Skeletal muscle tissue (tissue), 4 donors: ENCODE measurements around the gene DPP10. TPM values are rescaled to one million over a fixed set of nuclear protein-coding genes. Genes with fewer than 3 reads are reported as not detected.

ENCODE experiments used
- H3K27ac ChIP-seq: one replicate; pipeline ENCODE4 v1.7.0; 2013; ENCODE audit warnings: mild to moderate bottlenecking, low read depth, low read length, inconsistent platforms
- H3K27me3 ChIP-seq, 3 donors: one replicate each; pipeline ENCODE4 v1.7.0; 2013; ENCODE audit warnings: low read length in 3 of 3; ENCODE audit not compliant: control insufficient read depth in 3 of 3, insufficient read depth in 3 of 3
- H3K36me3 ChIP-seq, 3 donors: one replicate each; pipeline ENCODE4 v1.7.0; 2013; ENCODE audit warnings: low read length in 3 of 3; ENCODE audit not compliant: control insufficient read depth in 3 of 3, insufficient read depth in 3 of 3
- H3K4me1 ChIP-seq, 3 donors: one replicate each; pipeline ENCODE4 v1.7.0; 2013; ENCODE audit warnings: low read length in 3 of 3, mild to moderate bottlenecking in 3 of 3; ENCODE audit not compliant: control insufficient read depth in 3 of 3, insufficient read depth in 3 of 3
- H3K4me3 ChIP-seq, 3 donors: one replicate each; pipeline ENCODE4 v1.7.0; 2013; ENCODE audit warnings: low read length in 3 of 3
- H3K9ac ChIP-seq, 3 donors: one replicate each; pipeline ENCODE4 v1.7.0; 2013; ENCODE audit warnings: low read length in 3 of 3, mild to moderate bottlenecking in 3 of 3, moderate library complexity in 2 of 3, low read depth in 1 of 3
- H3K9me3 ChIP-seq, 3 donors: one replicate each; pipeline ENCODE4 v1.7.0; 2013; ENCODE audit warnings: low read length in 3 of 3; ENCODE audit not compliant: control insufficient read depth in 3 of 3
- total RNA-seq: library from RNA; depleted of rRNA; stranded (reverse); fragments of >200 nt; gene quantifications from one replicate; pipeline ENCODE4 v1.2.3, GENCODE V29; 2014
- donor health status: Osteomylitis.

The DPP10 gene
- total RNA-seq, 1 donor from 2014 or later, result 1.0 TPM

GRCh38 chr2:114810092-114810491, 367.7 kb downstream of the DPP10 start:
- H3K4me1 ChIP-seq, result no peaks in the 10 kb centered on the region
- no peaks in the 10 kb centered on the region for H3K27me3 ChIP-seq
- no peaks in the 10 kb centered on the region for H3K9me3 ChIP-seq
- H3K9ac ChIP-seq, result no peak overlapping the region
- H3K36me3 ChIP-seq, result no peaks in the 10 kb centered on the region
- no peak overlapping the region for H3K4me3 ChIP-seq
- H3K27ac ChIP-seq, result no peak overlapping the region

- Histone ChIP-seq H3K4me1 (no peaks in the 10 kb centered on the region), H3K36me3 (no peaks in the 10 kb centered on the region), H3K4me3 (no peak overlapping the region), H3K9me3 (no peaks in the 10 kb centered on the region), H3K27me3 (no peaks in the 10 kb centered on the region), H3K27ac (no peak overlapping the region), H3K9ac (no peak overlapping the region)
Observed at GRCh38 chr2:114812261-114812660, 369.8 kb downstream of the DPP10 start.

GRCh38 chr2:114814355-114814754, 371.9 kb downstream of the DPP10 start:
- Histone ChIP-seq H3K27me3 (no peaks in the 10 kb centered on the region), H3K36me3 (no peaks in the 10 kb centered on the region), H3K4me1 (no peaks in the 10 kb centered on the region), H3K4me3 (no peak overlapping the region), H3K9me3 (no peaks in the 10 kb centered on the region), H3K27ac (no peak overlapping the region), H3K9ac (no peak overlapping the region)

DNA sequence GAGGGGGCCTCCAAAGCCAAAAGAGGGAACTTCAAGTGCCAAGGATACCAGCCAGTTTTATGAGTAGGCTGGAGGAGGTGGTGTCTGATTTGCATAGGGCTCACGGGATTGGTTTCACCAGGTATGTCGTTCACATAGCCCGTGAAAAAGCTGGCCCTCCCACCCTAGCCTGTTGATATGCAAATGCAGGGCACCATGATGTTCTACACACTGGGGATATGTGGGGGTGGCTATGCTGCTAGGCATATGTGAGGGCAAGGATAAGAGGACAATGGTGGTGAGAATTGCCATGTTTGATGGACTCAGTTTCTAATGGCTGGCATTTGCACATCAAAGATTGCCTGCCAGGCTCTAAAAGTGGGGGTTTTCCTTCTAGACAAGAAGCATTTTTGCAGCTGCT, 378.6 kb downstream of the DPP10 start:
- no peaks in the 10 kb centered on the region for H3K9me3 ChIP-seq
- H3K27ac ChIP-seq, result no peak overlapping the region
- H3K27me3 ChIP-seq, result no peaks in the 10 kb centered on the region
- no peaks in the 10 kb centered on the region for H3K36me3 ChIP-seq
- H3K4me3 ChIP-seq, result no peak overlapping the region
- no peaks in the 10 kb centered on the region for H3K4me1 ChIP-seq
- no peak overlapping the region for H3K9ac ChIP-seq

- Histone ChIP-seq H3K27me3 (no peaks in the 10 kb centered on the region), H3K4me3 (no peak overlapping the region), H3K9me3 (no peaks in the 10 kb centered on the region), H3K36me3 (no peaks in the 10 kb centered on the region), H3K9ac (no peak overlapping the region), H3K27ac (no peak overlapping the region), H3K4me1 (no peaks in the 10 kb centered on the region)
Observed at GRCh38 chr2:114843963-114844362, 401.5 kb downstream of the DPP10 start.

- no peaks in the 10 kb centered on the region for H3K36me3 ChIP-seq
- no peak overlapping the region for H3K4me3 ChIP-seq
- H3K4me1 ChIP-seq, result no peaks in the 10 kb centered on the region
- H3K27ac ChIP-seq, result no peak overlapping the region
- no peaks in the 10 kb centered on the region for H3K27me3 ChIP-seq
- H3K9me3 ChIP-seq, result no peaks in the 10 kb centered on the region
- H3K9ac ChIP-seq, result no peak overlapping the region
Observed at GRCh38 chr2:114857196-114857595, 414.8 kb downstream of the DPP10 start.

- no peaks in the 10 kb centered on the region for H3K27me3 ChIP-seq
- no peaks in the 10 kb centered on the region for H3K36me3 ChIP-seq
- H3K4me3 ChIP-seq, result no peak overlapping the region
- H3K27ac ChIP-seq, result no peak overlapping the region
- H3K4me1 ChIP-seq, result no peaks in the 10 kb centered on the region
- H3K9me3 ChIP-seq, result no peaks in the 10 kb centered on the region
- no peak overlapping the region for H3K9ac ChIP-seq
Observed at GRCh38 chr2:114859726-114860510, 417.5 kb downstream of the DPP10 start.

DNA sequence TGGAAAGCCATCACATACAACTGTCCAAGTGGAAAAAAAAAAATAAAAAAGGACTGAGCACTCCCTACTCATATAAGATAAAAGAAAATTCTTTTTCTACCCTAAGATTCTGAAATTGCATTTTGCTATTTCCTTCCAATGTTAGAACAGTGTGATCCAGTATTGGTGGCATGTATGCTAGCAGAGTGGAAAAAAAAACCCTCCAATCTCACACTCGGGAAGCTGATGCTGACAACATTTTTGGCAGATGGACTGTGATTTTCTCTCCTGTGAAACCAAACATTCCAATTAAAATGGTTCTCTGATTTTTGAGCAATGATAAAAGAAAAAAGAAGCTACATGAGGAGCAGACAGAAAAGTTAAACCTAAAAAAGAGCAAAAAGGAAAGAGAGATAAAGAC, 419.8 kb downstream of the DPP10 start:
- H3K36me3 ChIP-seq, result no peaks in the 10 kb centered on the region
- H3K27ac ChIP-seq, result no peak overlapping the region
- no peaks in the 10 kb centered on the region for H3K27me3 ChIP-seq
- no peaks in the 10 kb centered on the region for H3K4me1 ChIP-seq
- no peak overlapping the region for H3K9ac ChIP-seq
- no peaks in the 10 kb centered on the region for H3K9me3 ChIP-seq
- no peak overlapping the region for H3K4me3 ChIP-seq

- no peak overlapping the region for H3K9ac ChIP-seq
- no peaks in the 10 kb centered on the region for H3K36me3 ChIP-seq
- no peak overlapping the region for H3K4me3 ChIP-seq
- H3K27me3 ChIP-seq, result no peaks in the 10 kb centered on the region
- no peaks in the 10 kb centered on the region for H3K4me1 ChIP-seq
- no peak overlapping the region for H3K27ac ChIP-seq
- no peaks in the 10 kb centered on the region for H3K9me3 ChIP-seq
Observed at GRCh38 chr2:114864901-114865300, 422.5 kb downstream of the DPP10 start.

- no peaks in the 10 kb centered on the region for H3K9me3 ChIP-seq
- no peaks in the 10 kb centered on the region for H3K36me3 ChIP-seq
- no peaks in the 10 kb centered on the region for H3K27me3 ChIP-seq
- no peaks in the 10 kb centered on the region for H3K4me1 ChIP-seq
- no peak overlapping the region for H3K9ac ChIP-seq
- no peak overlapping the region for H3K4me3 ChIP-seq
- H3K27ac ChIP-seq, result no peak overlapping the region
Observed at GRCh38 chr2:114880046-114880445, 437.6 kb downstream of the DPP10 start.
